GM10248 (cell line): ENCODE measurements around the gene AP3B2.

Source experiments
- CTCF ChIA-PET: fragments of 300-600 bp; sonication (Branson Sonifier 250); formaldehyde crosslinking; extraction: SDS; loops from one replicate; lab custom pipeline; 2021; ENCODE audit warnings: antibody characterized with exemption; lab: Yijun Ruan, JAX
- POLR2A ChIA-PET: fragments of 350-650 bp; sonication (Branson Sonifier 250); formaldehyde crosslinking; extraction: SDS; loops from one replicate; lab custom pipeline; 2020; ENCODE audit warnings: antibody characterized with exemption; lab: Yijun Ruan, JAX
- DNase-seq: peaks from one replicate; pipeline ENCODE4 v3.0.0; 2012; ENCODE audit errors: extremely low spot score
- CTCF ChIP-seq: IDR thresholded peaks from 2 replicates; pipeline ENCODE4 v1.5.1; 2012; ENCODE audit warnings: mild to moderate bottlenecking, low read depth; ENCODE audit errors: extremely low read depth, missing control alignments, control extremely low read depth

The AP3B2 gene

GRCh38 chr15:82641129-82641798 is 68.4 kb downstream of the AP3B2 start:
- POLR2A ChIA-PET: no interaction called here
- no peak for TF ChIP-seq CTCF
- CTCF ChIA-PET: no interaction called here
- no peak for DNase-seq

- ChIA-PET POLR2A (no interaction called here), CTCF (no interaction called here)
- TF ChIP-seq CTCF: no peak
- no peak for DNase-seq
Observed at GRCh38 chr15:82640672-82641071, 69.0 kb downstream of the AP3B2 start.

- POLR2A ChIA-PET: no interaction called here
- DNase-seq: no peak
- CTCF ChIA-PET: no interaction called here
- TF ChIP-seq CTCF: no peak
Observed at GRCh38 chr15:82635798-82636197, 73.9 kb downstream of the AP3B2 start.

GRCh38 chr15:82630033-82630432 is 79.6 kb downstream of the AP3B2 start:
- ChIA-PET POLR2A (no interaction called here), CTCF (no interaction called here)
- no peak for TF ChIP-seq CTCF
- DNase-seq: no peak

GRCh38 chr15:82625136-82625535 is 84.5 kb downstream of the AP3B2 start:
- no peak for TF ChIP-seq CTCF
- DNase-seq: no peak
- CTCF ChIA-PET: interaction anchor here (1.6 kb wide), 1 partner anchor 14 kb away, joined by 4 read pairs; no protein-coding TSS in a partner anchor
- POLR2A ChIA-PET: no interaction called here

- TF ChIP-seq CTCF: no peak
- no peak for DNase-seq
- CTCF ChIA-PET: interaction anchor here (0.6 to 1.6 kb wide), 4 partner anchors 11 to 387 kb away, joined by 3 to 7 read pairs (median 4); partner anchors contain the start of gene C15orf40
- POLR2A ChIA-PET: no interaction called here
Observed at GRCh38 chr15:82624438-82624837, 85.2 kb downstream of the AP3B2 start.
